HepG2 (cell line): Measurements from ENCODE around the gene ALDH3A1. TPM values are rescaled to one million over a fixed set of nuclear protein-coding genes. Genes with fewer than 3 reads are reported as not detected.

ENCODE experiments used
- ARID2 ChIP-seq: sonication (generic); formaldehyde crosslinking; IDR thresholded peaks from 2 replicates; pipeline ENCODE4 v1.8.1; 2022; ENCODE audit warnings: mild to moderate bottlenecking, missing genetic modification reagents, borderline replicate concordance
- ASH2L ChIP-seq: fragments of 300-600, 200-600 bp; sonication (generic); IDR thresholded peaks from 2 replicates; pipeline ENCODE4 v1.7.0; 2017; ENCODE audit warnings: low read depth, mild to moderate bottlenecking, moderate library complexity, mixed read lengths, low read length; ENCODE audit not compliant: insufficient read length
- CREM ChIP-seq, 2 experiments: sonication (generic) in 1 of 2; formaldehyde crosslinking in 1 of 2; IDR thresholded peaks; 2 replicates each; pipeline versions ENCODE4 v1.4.0 to v1.6.1; 2016 to 2020; ENCODE audit warnings: antibody characterized with exemption in 1 of 2, mild to moderate bottlenecking in 1 of 2, missing genetic modification reagents in 1 of 2
- DPF2 ChIP-seq: sonication (generic); formaldehyde crosslinking; IDR thresholded peaks from 2 replicates; pipeline ENCODE4 v1.4.0; 2020; ENCODE audit warnings: mild to moderate bottlenecking, low read depth, missing genetic modification reagents, borderline replicate concordance
- FOXJ3 ChIP-seq: sonication (generic); formaldehyde crosslinking; IDR thresholded peaks from 2 replicates; pipeline ENCODE4 v1.4.0; 2020; ENCODE audit warnings: missing genetic modification reagents, mild to moderate bottlenecking, borderline replicate concordance
- FOXO1 ChIP-seq: sonication (generic); formaldehyde crosslinking; IDR thresholded peaks from 2 replicates; pipeline ENCODE4 v1.4.0; 2020; ENCODE audit warnings: missing genetic modification reagents
- IKZF5 ChIP-seq: IDR thresholded peaks from 2 replicates; pipeline ENCODE4 v1.6.1; 2018; ENCODE audit warnings: missing genetic modification reagents, mild to moderate bottlenecking, missing compliant biosample characterization
- JUND ChIP-seq: sonication (generic); formaldehyde crosslinking; IDR thresholded peaks from 2 replicates; pipeline ENCODE4 v1.8.0; 2022; ENCODE audit warnings: mild to moderate bottlenecking, missing genetic modification reagents
- MIXL1 ChIP-seq: IDR thresholded peaks from 2 replicates; pipeline ENCODE4 v1.6.1; 2016
- NCOR1 ChIP-seq: fragments of 200-600 bp; sonication (generic); IDR thresholded peaks from 2 replicates; pipeline ENCODE4 v1.7.0; 2017; ENCODE audit warnings: antibody characterized with exemption, low read length, borderline replicate concordance
- SIX1 ChIP-seq: sonication (generic); formaldehyde crosslinking; IDR thresholded peaks from 2 replicates; pipeline ENCODE4 v1.4.0; 2020; ENCODE audit warnings: missing genetic modification reagents, borderline replicate concordance
- SKIL ChIP-seq: sonication (generic); formaldehyde crosslinking; IDR thresholded peaks from 2 replicates; pipeline ENCODE4 v1.8.0; 2022; ENCODE audit warnings: missing genetic modification reagents, mild to moderate bottlenecking, moderate library complexity, borderline replicate concordance
- TBX3 ChIP-seq: fragments of 450-650 bp; IDR thresholded peaks from 2 replicates; pipeline ENCODE4 v1.6.1; 2017; ENCODE audit warnings: antibody characterized with exemption, mild to moderate bottlenecking, inconsistent platforms, borderline replicate concordance
- TEAD2 ChIP-seq: sonication (generic); formaldehyde crosslinking; IDR thresholded peaks from 2 replicates; pipeline ENCODE4 v1.9.0; 2021; ENCODE audit warnings: missing genetic modification reagents
- TEAD3 ChIP-seq: optimal IDR thresholded peaks from 2 replicates; pipeline ENCODE3; 2016; ENCODE audit warnings: borderline replicate concordance
- THAP8 ChIP-seq: sonication (generic); formaldehyde crosslinking; IDR thresholded peaks from 2 replicates; pipeline ENCODE4 v1.5.1; 2020; ENCODE audit warnings: missing genetic modification reagents, mild to moderate bottlenecking, borderline replicate concordance
- ZBTB44 ChIP-seq: sonication (generic); formaldehyde crosslinking; IDR thresholded peaks from 2 replicates; pipeline ENCODE4 v1.4.0; 2020; ENCODE audit warnings: missing genetic modification reagents
- ZFP41 ChIP-seq: sonication (generic); formaldehyde crosslinking; IDR thresholded peaks from 2 replicates; pipeline ENCODE4 v1.4.0; 2020; ENCODE audit warnings: mild to moderate bottlenecking, missing genetic modification reagents, borderline replicate concordance
- ZNF12 ChIP-seq: sonication (generic); formaldehyde crosslinking; IDR thresholded peaks from 2 replicates; pipeline ENCODE4 v1.5.0; 2020; ENCODE audit warnings: missing genetic modification reagents
- ZNF563 ChIP-seq: sonication (generic); formaldehyde crosslinking; IDR thresholded peaks from 2 replicates; pipeline ENCODE4 v1.8.0; 2022; ENCODE audit warnings: mild to moderate bottlenecking, moderate library complexity, missing genetic modification reagents
- polyA plus RNA-seq, 8 experiments: library from polyadenylated mRNA; depleted of rRNA in 3 of 8; stranded (reverse) in 7 of 8; unstranded in 1 of 8; fragments of >200 nt; fragmentation: Illumina TruSeq in 4 of 8; extraction: Trizol in 4 of 8; gene quantifications; 2 replicates each; pipeline versions ENCODE4 v1.2.1 to v1.2.3, GENCODE V29; 2011 to 2016; ENCODE audit warnings: low read depth in 4 of 8, missing spikeins in 1 of 8, mixed read lengths in 1 of 8; ENCODE audit not compliant: insufficient read depth in 1 of 8
- total RNA-seq, 5 experiments: library from RNA; depleted of rRNA; stranded (reverse); fragments of >200 nt; fragmentation: Illumina TruSeq; extraction: Trizol; gene quantifications; 2 replicates each; pipeline ENCODE4 v1.2.3, GENCODE V29; 2016; ENCODE audit warnings: low read depth in 1 of 5
- TF ChIP-seq, protein P1 (sequence below): sonication (generic); formaldehyde crosslinking; IDR thresholded peaks from 2 replicates; pipeline ENCODE4 v1.4.0; 2020; ENCODE audit warnings: missing genetic modification reagents
- TF ChIP-seq, protein P2 (sequence below): sonication (generic); formaldehyde crosslinking; IDR thresholded peaks from 2 replicates; pipeline ENCODE4 v1.5.1; 2020; ENCODE audit warnings: missing genetic modification reagents, mild to moderate bottlenecking, borderline replicate concordance

ALDH3A1 gene
- total and polyA plus RNA-seq, 2 of the 13 experiments (the other 11 are each of a cell fraction or from before 2014, with no cell fraction given): 0.07 to 0.62 TPM

GRCh38 chr17:19733953-19734526 lies 14.1 kb downstream of the ALDH3A1 start (continued):
- TF ChIP-seq, protein P1, sequence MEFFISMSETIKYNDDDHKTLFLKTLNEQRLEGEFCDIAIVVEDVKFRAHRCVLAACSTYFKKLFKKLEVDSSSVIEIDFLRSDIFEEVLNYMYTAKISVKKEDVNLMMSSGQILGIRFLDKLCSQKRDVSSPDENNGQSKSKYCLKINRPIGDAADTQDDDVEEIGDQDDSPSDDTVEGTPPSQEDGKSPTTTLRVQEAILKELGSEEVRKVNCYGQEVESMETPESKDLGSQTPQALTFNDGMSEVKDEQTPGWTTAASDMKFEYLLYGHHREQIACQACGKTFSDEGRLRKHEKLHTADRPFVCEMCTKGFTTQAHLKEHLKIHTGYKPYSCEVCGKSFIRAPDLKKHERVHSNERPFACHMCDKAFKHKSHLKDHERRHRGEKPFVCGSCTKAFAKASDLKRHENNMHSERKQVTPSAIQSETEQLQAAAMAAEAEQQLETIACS (CRISPR knock-in tag): no peak
- TF ChIP-seq FOXJ3 (CRISPR knock-in tag) (peak; percentile 89; the same call in 1 of the 2 replicates), IKZF5 (CRISPR knock-in tag) (peak; percentile 51; the same call in 1 of the 2 replicates), DPF2 (peak; percentile 77), TEAD3 (peak; percentile 85), TEAD2 (CRISPR knock-in tag) (no peak), THAP8 (CRISPR knock-in tag) (no peak), NCOR1 (peak; percentile 83; the same call in 1 of the 2 replicates), TBX3 (peak; percentile 92), ZBTB44 (no peak), ZNF563 (CRISPR knock-in tag) (no peak), CREM (IDR thresholded peaks at IDR 0.05) (peak; percentile 78), CREM (CRISPR knock-in tag; IDR thresholded peaks at IDR 0.05) (no peak), MIXL1 (peak; percentile 72; the same call in 1 of the 2 replicates), FOXO1 (peak; percentile 84), ASH2L (peak; percentile 84), JUND (CRISPR knock-in tag) (0 out of 2 replicates have a peak, but pooled peaks have one; percentile 17), ARID2 (CRISPR knock-in tag) (no peak), SIX1 (CRISPR knock-in tag) (peak; percentile 77; the same call in 1 of the 2 replicates), ZNF12 (CRISPR knock-in tag) (0 out of 2 replicates have a peak, but pooled peaks have one; percentile 11), SKIL (CRISPR knock-in tag) (peak; percentile 87), ZFP41 (0 out of 2 replicates have a peak, but pooled peaks have one; percentile 52)
- TF ChIP-seq, protein P2, sequence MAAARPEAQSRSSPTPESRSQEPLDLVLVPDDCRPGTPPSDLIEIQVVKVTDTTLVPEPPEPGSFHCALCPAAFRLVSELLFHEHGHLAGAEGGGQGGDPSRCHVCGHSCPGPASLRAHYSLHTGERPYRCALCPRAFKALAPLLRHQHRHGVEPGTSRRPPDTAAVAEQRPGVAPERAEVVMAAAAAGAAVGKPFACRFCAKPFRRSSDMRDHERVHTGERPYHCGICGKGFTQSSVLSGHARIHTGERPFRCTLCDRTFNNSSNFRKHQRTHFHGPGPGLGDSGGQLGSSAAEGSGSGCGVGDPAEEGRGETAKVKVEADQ (CRISPR knock-in tag): no peak
